HFFc6 (cell line): Measurements from ENCODE around the gene LEMD1. TPM values are rescaled to one million over a fixed set of nuclear protein-coding genes. Genes with fewer than 3 reads are reported as not detected.
A peak's percentile ranks its signal among the peaks of the same experiment; 100 is the strongest.

Source experiments
- DNase-seq: peaks from one replicate; pipeline ENCODE4 v3.0.0-alpha.2; 2018
- H3K27ac Mint-ChIP-seq: 2 replicates; pipeline ENCODE4 v1.8.0; 2020; ENCODE audit warnings: mild to moderate bottlenecking, mixed read lengths
- H3K27me3 Mint-ChIP-seq: 2 replicates; pipeline ENCODE4 v1.8.0; 2021; ENCODE audit warnings: mild to moderate bottlenecking, moderate library complexity, mixed read lengths; ENCODE audit not compliant: insufficient read depth
- H3K36me3 Mint-ChIP-seq: 2 replicates; pipeline ENCODE4 v1.8.0; 2021; ENCODE audit warnings: low read depth, mixed read lengths
- H3K4me1 Mint-ChIP-seq: 2 replicates; pipeline ENCODE4 v1.8.0; 2020; ENCODE audit warnings: low read depth, mixed read lengths
- H3K4me3 Mint-ChIP-seq: 2 replicates; pipeline ENCODE4 v1.8.0; 2020; ENCODE audit warnings: mild to moderate bottlenecking, moderate library complexity, mixed read lengths
- H3K9me3 Mint-ChIP-seq: 2 replicates; pipeline ENCODE4 v1.8.0; 2020; ENCODE audit warnings: mild to moderate bottlenecking, mixed read lengths
- long read RNA-seq: library from polyadenylated mRNA; unstranded; transcript quantifications from one replicate; pipeline ENCODE4 v2.0.0, GENCODE V29; 2019
- total RNA-seq, 6 experiments: library from RNA; stranded (reverse); fragmentation: NEBNext Ultra II Directional; extraction: Animal tissue kit (Norgen Biotek cat#: 25700); gene quantifications; 2 replicates in 1 of 6; 3 replicates in 5 of 6; pipeline ENCODE4 v1.2.3, GENCODE V29; 2021
- TF ChIP-seq, protein P1 (sequence below): fragments of 200-600 bp; sonication (generic); IDR thresholded peaks from 2 replicates; pipeline ENCODE4 v1.5.0; 2021; ENCODE audit warnings: antibody characterized with exemption, mild to moderate bottlenecking

Gene LEMD1, protein sequence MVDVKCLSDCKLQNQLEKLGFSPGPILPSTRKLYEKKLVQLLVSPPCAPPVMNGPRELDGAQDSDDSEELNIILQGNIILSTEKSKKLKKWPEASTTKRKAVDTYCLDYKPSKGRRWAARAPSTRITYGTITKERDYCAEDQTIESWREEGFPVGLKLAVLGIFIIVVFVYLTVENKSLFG
- total RNA-seq = not detected
- long read RNA-seq = 0 reads

DNA sequence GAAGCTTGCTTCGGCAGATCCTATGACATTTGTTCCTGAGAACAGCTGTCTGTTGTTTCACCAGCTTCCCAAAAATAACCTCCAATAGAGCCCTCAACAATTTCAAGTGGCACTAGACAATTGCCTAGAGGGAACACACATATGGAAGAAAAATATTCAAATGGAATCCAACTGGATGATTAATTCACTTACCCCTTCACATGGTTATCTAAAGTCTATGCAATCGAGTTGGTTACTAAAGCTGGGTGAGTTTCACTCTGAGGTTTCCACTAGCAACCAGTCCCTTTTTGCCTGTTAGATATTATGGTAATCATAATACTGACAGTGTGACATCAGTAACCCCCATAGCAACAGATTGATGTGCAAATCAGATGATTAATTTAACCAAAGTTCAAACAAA, at the start of gene LEMD1:
Gene LEMD1 (minus strand): TSS at position 259 of the 400 bp plus-strand sequence. CDS start 1,520 bp downstream, outside the sequence.
- H3K27me3 Mint-ChIP-seq = peaks cover 67% of the 10 kb centered on the region
- H3K4me3 Mint-ChIP-seq = no peak within 1 kb of the TSS
- no peaks in the 10 kb centered on the region for H3K9me3 Mint-ChIP-seq
- TF ChIP-seq, protein P1, sequence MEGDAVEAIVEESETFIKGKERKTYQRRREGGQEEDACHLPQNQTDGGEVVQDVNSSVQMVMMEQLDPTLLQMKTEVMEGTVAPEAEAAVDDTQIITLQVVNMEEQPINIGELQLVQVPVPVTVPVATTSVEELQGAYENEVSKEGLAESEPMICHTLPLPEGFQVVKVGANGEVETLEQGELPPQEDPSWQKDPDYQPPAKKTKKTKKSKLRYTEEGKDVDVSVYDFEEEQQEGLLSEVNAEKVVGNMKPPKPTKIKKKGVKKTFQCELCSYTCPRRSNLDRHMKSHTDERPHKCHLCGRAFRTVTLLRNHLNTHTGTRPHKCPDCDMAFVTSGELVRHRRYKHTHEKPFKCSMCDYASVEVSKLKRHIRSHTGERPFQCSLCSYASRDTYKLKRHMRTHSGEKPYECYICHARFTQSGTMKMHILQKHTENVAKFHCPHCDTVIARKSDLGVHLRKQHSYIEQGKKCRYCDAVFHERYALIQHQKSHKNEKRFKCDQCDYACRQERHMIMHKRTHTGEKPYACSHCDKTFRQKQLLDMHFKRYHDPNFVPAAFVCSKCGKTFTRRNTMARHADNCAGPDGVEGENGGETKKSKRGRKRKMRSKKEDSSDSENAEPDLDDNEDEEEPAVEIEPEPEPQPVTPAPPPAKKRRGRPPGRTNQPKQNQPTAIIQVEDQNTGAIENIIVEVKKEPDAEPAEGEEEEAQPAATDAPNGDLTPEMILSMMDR = no peak
- DNase-seq = peak; percentile 4
- no peak within 1 kb of the TSS for H3K27ac Mint-ChIP-seq
- H3K36me3 Mint-ChIP-seq = no peaks in the 10 kb centered on the region
- no peaks in the 10 kb centered on the region for H3K4me1 Mint-ChIP-seq

DNA sequence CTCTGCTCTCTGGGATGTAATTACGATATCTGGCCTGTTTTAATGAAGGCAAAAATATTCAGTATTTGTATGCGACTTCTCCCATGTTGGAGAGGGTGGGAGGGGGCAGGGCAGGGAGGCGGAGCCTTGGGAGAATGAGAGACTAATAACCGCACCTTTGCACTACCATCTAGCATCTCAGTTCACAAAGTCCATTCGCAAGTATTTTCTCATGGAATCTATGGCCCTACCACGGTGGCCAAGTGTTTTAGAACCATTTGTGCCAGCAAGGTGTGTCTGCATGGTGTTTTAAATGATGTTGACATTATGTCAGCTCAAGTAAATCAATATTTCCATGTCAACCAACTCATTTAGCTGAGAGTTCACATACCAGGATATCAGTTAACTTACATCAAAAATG, 48.3 kb upstream of the LEMD1 start:
- Mint-ChIP-seq H3K36me3 (peaks cover 6% of the 10 kb centered on the region; the same call in 1 of the 2 replicates), H3K4me1 (no peaks in the 10 kb centered on the region), H3K9me3 (peaks cover 7% of the 10 kb centered on the region), H3K27ac (no peak overlapping the region), H3K27me3 (peaks cover 52% of the 10 kb centered on the region), H3K4me3 (no peak overlapping the region)
- TF ChIP-seq, protein P1 = no peak
- DNase-seq = no peak

DNA sequence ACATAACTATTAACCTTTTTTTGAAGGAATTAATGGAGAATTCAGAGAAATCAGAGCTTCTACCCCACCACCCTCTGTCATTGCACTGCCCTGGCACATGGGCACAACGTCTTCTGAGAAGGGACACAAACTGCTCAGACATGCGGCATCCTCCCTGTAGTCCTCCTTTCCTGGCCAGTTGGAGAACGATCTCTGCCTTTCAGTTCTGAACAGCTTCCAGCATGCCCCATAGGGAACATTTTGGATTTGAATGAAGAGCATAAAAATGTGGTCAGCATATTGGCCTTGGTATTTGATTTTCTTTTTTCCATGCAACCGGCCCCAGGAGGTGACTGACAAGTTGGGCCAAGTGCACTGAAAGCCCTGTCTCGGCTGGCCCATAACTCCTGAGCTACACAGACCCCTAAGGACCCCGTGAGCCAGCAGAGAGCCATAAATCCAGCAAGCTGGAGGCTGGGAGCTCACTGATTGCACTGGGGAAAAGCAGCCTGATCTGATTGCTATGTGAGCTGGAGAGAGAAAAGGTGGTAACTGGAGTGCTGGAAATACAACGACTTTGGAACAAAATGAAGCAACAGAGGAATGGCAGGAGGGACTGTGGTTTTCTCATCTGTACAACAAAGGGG, 44.9 kb upstream of the LEMD1 start:
- DNase-seq = no peak
- H3K9me3 Mint-ChIP-seq = no peaks in the 10 kb centered on the region
- peaks cover 33% of the 10 kb centered on the region for H3K27me3 Mint-ChIP-seq
- TF ChIP-seq, protein P1 = no peak
- H3K4me1 Mint-ChIP-seq = no peaks in the 10 kb centered on the region
- H3K4me3 Mint-ChIP-seq = no peak overlapping the region
- no peak overlapping the region for H3K27ac Mint-ChIP-seq
- no peaks in the 10 kb centered on the region for H3K36me3 Mint-ChIP-seq

DNA sequence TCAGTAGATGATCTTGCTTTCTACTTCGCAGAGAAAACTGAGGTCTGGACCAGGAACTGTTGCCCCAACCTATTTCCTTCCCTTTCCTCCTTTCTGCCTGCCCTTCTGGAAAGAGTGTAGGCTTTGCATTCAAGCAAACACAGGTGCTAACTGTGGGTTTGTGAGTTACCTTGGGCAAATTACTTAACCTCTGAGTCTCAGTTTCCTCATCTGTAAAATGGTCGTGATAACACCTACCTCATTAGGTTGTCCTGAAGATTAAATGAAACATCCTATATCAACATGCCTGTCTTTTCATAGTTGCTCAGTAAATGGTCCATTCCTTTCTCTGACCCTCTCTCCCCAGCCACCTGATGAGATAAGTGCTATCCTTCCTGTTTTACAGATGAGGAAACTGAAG, 43.5 kb upstream of the LEMD1 start:
- Mint-ChIP-seq H3K27ac (no peak overlapping the region), H3K36me3 (no peaks in the 10 kb centered on the region), H3K4me1 (no peaks in the 10 kb centered on the region), H3K4me3 (no peak overlapping the region), H3K9me3 (no peaks in the 10 kb centered on the region), H3K27me3 (peaks cover 28% of the 10 kb centered on the region)
- TF ChIP-seq, protein P1 = no peak
- no peak for DNase-seq

GRCh38 chr1:205458777-205459566, 37.1 kb upstream of the LEMD1 start:
- H3K27ac Mint-ChIP-seq = no peak overlapping the region
- no peak overlapping the region for H3K4me3 Mint-ChIP-seq
- no peaks in the 10 kb centered on the region for H3K4me1 Mint-ChIP-seq
- peak; percentile 28 for DNase-seq
- no peaks in the 10 kb centered on the region for H3K9me3 Mint-ChIP-seq
- peaks cover 31% of the 10 kb centered on the region for H3K27me3 Mint-ChIP-seq
- TF ChIP-seq, protein P1 = no peak
- no peaks in the 10 kb centered on the region for H3K36me3 Mint-ChIP-seq
